B cell (primary cell): ENCODE results near the gene RHOBTB3.
"Not testable (repeated sequence)": the region's sequence is repeated elsewhere in the genome, so short reads cannot be mapped to it uniquely, and the experiment has no call there.

Source experiments
- CTCF ChIP-seq: fragments of 200-600 bp; IDR thresholded peaks from one replicate; pipeline ENCODE4 v1.8.0; 2022; ENCODE audit warnings: antibody characterized with exemption, mild to moderate bottlenecking
- EZH2 ChIP-seq: IDR thresholded peaks from 2 replicates; pipeline ENCODE4 v1.6.1; 2012; ENCODE audit warnings: borderline replicate concordance, low read depth, mild to moderate bottlenecking, moderate library complexity, low read length; ENCODE audit not compliant: insufficient read depth, poor library complexity, severe bottlenecking

- TF ChIP-seq CTCF, EZH2: not testable (repeated sequence)
These were observed 81.9 kb downstream of the RHOBTB3 start for GRCh38 chr5:95813035-95813434.
